ENCODE measurements around the gene SLC25A19.
"Not testable (repeated sequence)": the region's sequence is repeated elsewhere in the genome, so short reads cannot be mapped to it uniquely, and the experiment has no call there.

The SLC25A19 gene

DNA sequence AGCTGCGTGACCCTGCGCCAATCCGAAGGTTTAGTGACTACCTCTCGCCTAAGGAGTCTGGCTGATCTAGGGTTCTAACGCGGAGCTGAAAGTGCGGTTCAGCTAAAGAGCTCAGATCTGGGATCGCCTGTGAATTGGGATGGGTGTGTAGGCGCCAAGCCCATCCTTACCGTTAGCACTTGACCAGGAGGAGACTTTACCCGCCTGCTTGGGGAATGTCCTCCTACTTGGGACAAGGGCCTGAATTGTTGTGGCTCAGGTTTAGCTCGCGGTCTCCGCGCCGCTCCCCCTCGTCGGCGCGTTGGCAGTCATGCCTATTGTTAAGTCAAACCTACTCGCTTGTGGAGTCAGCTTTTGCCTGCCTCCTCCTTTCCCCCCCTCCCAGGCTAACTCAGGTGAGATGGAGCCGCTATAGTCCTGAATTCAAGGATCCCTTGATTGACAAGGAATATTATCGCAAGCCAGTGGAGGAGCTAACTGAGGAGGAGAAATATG lies 27.1 kb downstream of the SLC25A19 start:
- Histone ChIP-seq H3K4me3 (ENCODE audit: low read depth, low read length, poor library complexity, severe bottlenecking) (peak overlapping the region; percentile 82), H3K79me2 (ENCODE audit: insufficient read depth, low read length) (peaks cover 36% of the 10 kb centered on the region), H3K27me3 (ENCODE audit: insufficient read depth, low read length) (no peaks in the 10 kb centered on the region), H3K4me2 (ENCODE audit: low read length) (peak overlapping the region; percentile 87), H2AFZ (ENCODE audit: low read length) (no peak overlapping the region), H3K4me1 (ENCODE audit: insufficient read depth, low read length, severe bottlenecking) (peaks cover 31% of the 10 kb centered on the region), H3K36me3 (ENCODE audit: insufficient read depth, low read length) (peaks cover 38% of the 10 kb centered on the region), H3F3A (ENCODE audit: insufficient read depth, low read length) (no peaks in the 10 kb centered on the region), H3K9me2 (ENCODE audit: low read depth, low read length) (no peaks in the 10 kb centered on the region), H3K27ac (ENCODE audit: low read depth, low read length, poor library complexity, severe bottlenecking) (peak overlapping the region; percentile 72), H4K20me1 (ENCODE audit: insufficient read depth, low read length) (no peaks in the 10 kb centered on the region), H3K9ac (ENCODE audit: low read length) (peak overlapping the region; percentile 89), H3K9me3 (ENCODE audit: low read length) (no peaks in the 10 kb centered on the region)
- TF ChIP-seq EZH2 (IDR thresholded peaks at IDR 0.05; ENCODE audit: borderline replicate concordance, low read length) (no peak), CTCF (IDR thresholded peaks at IDR 0.05; ENCODE audit: low read length) (no peak)

DNA sequence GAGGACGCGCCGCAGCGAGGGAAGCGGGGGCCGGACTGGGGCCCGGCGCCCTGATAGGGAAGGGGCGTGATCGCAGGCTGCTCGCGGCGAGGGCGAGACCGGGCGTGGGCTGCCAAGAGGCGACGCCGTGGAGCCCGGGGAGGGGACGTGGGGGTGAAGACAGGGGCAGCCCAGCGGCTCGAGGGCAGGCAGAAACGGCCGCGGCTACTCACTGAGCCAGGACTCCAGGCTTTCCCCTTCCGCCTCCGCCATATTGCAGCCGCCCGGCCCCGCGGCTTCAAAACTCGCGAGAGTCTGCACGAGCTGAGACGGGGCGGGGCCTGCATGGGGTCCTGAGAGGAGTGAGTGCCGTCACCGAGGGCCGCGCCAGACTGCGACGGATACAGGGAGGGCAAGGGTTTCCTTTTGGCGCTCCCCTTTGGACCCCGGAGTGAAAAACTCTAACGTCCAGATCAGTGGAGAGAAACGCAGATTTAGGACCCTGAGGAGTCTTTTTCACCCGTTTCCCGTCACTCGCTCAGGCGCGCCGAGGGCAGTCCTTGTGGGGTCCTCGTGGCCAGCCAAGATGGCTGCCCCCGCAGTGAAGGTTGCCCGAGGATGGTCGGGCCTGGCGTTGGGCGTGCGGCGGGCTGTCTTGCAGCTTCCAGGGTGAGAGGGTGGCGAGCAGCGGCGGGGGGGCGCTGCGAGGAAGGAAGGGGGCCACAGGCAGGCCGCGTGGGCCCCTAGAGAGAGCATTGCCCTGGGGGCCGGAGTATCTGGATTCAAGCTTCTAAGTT lies 27.7 kb downstream of the SLC25A19 start, which contains the start of the genes GGA3 and MRPS7:
Gene GGA3, minus strand, starts transcription at position 271 of the 776 bp plus-strand sequence. Its CDS starts 19 bp downstream, at position 252.
Gene MRPS7, plus strand, starts transcription at position 544 of the 776 bp plus-strand sequence. Its CDS starts 22 bp downstream, at position 566.
- peak within 1 kb of the TSS; percentile 87 for H3K4me2 ChIP-seq (ENCODE audit: low read length)
- TF ChIP-seq EZH2 (IDR thresholded peaks at IDR 0.05; ENCODE audit: borderline replicate concordance, low read length): no peak
- TF ChIP-seq CTCF (IDR thresholded peaks at IDR 0.05; ENCODE audit: low read length): no peak
- peak within 1 kb of the TSS; percentile 72 for H3K27ac ChIP-seq (ENCODE audit: low read depth, low read length, poor library complexity, severe bottlenecking)
- H3K4me3 ChIP-seq (ENCODE audit: low read depth, low read length, poor library complexity, severe bottlenecking): peak within 1 kb of the TSS; percentile 82
- H3K4me1 ChIP-seq (ENCODE audit: insufficient read depth, low read length, severe bottlenecking): peaks cover 29% of the 10 kb centered on the region
- H3K27me3 ChIP-seq (ENCODE audit: insufficient read depth, low read length): no peaks in the 10 kb centered on the region
- peaks cover 32% of the 10 kb centered on the region for H3K36me3 ChIP-seq (ENCODE audit: insufficient read depth, low read length)
- peak within 1 kb of the TSS; percentile 89 for H3K9ac ChIP-seq (ENCODE audit: low read length)
- no peaks in the 10 kb centered on the region for H3K9me3 ChIP-seq (ENCODE audit: low read length)
- no peaks in the 10 kb centered on the region for H3K9me2 ChIP-seq (ENCODE audit: low read depth, low read length)
- no peaks in the 10 kb centered on the region for H3F3A ChIP-seq (ENCODE audit: insufficient read depth, low read length)
- H4K20me1 ChIP-seq (ENCODE audit: insufficient read depth, low read length): no peaks in the 10 kb centered on the region
- no peak within 1 kb of the TSS for H2AFZ ChIP-seq (ENCODE audit: low read length)
- H3K79me2 ChIP-seq (ENCODE audit: insufficient read depth, low read length): peaks cover 36% of the 10 kb centered on the region

GRCh38 chr17:75260641-75261335 lies 28.4 kb downstream of the SLC25A19 start:
- Histone ChIP-seq H3K9me3 (ENCODE audit: low read length) (no peaks in the 10 kb centered on the region), H2AFZ (ENCODE audit: low read length) (no peak overlapping the region), H3K79me2 (ENCODE audit: insufficient read depth, low read length) (peaks cover 36% of the 10 kb centered on the region), H3K27ac (ENCODE audit: low read depth, low read length, poor library complexity, severe bottlenecking) (peak overlapping the region; percentile 72), H3K9ac (ENCODE audit: low read length) (peak overlapping the region; percentile 89), H4K20me1 (ENCODE audit: insufficient read depth, low read length) (no peaks in the 10 kb centered on the region), H3K4me3 (ENCODE audit: low read depth, low read length, poor library complexity, severe bottlenecking) (peak overlapping the region; percentile 82), H3K9me2 (ENCODE audit: low read depth, low read length) (no peaks in the 10 kb centered on the region), H3F3A (ENCODE audit: insufficient read depth, low read length) (no peaks in the 10 kb centered on the region), H3K27me3 (ENCODE audit: insufficient read depth, low read length) (no peaks in the 10 kb centered on the region), H3K4me1 (ENCODE audit: insufficient read depth, low read length, severe bottlenecking) (peaks cover 29% of the 10 kb centered on the region), H3K4me2 (ENCODE audit: low read length) (peak overlapping the region; percentile 87), H3K36me3 (ENCODE audit: insufficient read depth, low read length) (peaks cover 25% of the 10 kb centered on the region)
- TF ChIP-seq CTCF (IDR thresholded peaks at IDR 0.05; ENCODE audit: low read length) (peak; percentile 16; the same call in 1 of the 2 replicates), EZH2 (IDR thresholded peaks at IDR 0.05; ENCODE audit: borderline replicate concordance, low read length) (no peak)

- not testable (repeated sequence) for H3K36me3 ChIP-seq (ENCODE audit: insufficient read depth, low read length); H3K9ac ChIP-seq (ENCODE audit: low read length); H3K27me3 ChIP-seq (ENCODE audit: insufficient read depth, low read length); H2AFZ ChIP-seq (ENCODE audit: low read length); H3F3A ChIP-seq (ENCODE audit: insufficient read depth, low read length); H3K9me3 ChIP-seq (ENCODE audit: low read length); H3K9me2 ChIP-seq (ENCODE audit: low read depth, low read length); H4K20me1 ChIP-seq (ENCODE audit: insufficient read depth, low read length); H3K4me3 ChIP-seq (ENCODE audit: low read depth, low read length, poor library complexity, severe bottlenecking); H3K4me2 ChIP-seq (ENCODE audit: low read length); H3K27ac ChIP-seq (ENCODE audit: low read depth, low read length, poor library complexity, severe bottlenecking)
- H3K4me1 ChIP-seq (ENCODE audit: insufficient read depth, low read length, severe bottlenecking): peaks cover 17% of the 10 kb centered on the region
- H3K79me2 ChIP-seq (ENCODE audit: insufficient read depth, low read length): peaks cover 32% of the 10 kb centered on the region
These were observed 32.0 kb downstream of the SLC25A19 start for GRCh38 chr17:75257228-75257627.

All from OCI-LY1 (cell line).